ENCODE results near the gene NPAS2.

Gene NPAS2

GRCh38 chr2:100820523-100821254 is 750 bp downstream of the NPAS2 start:
- no peak for DNase-seq (ENCODE audit: low spot score)
- FAIRE-seq: no peak

- DNase-seq (ENCODE audit: low spot score) (no peak), FAIRE-seq (no peak)
Measured at GRCh38 chr2:100821255-100821910, 1.4 kb downstream of the NPAS2 start.

GRCh38 chr2:100821911-100822265 is 1.9 kb downstream of the NPAS2 start:
- DNase-seq (ENCODE audit: low spot score) (no peak), FAIRE-seq (no peak)

GRCh38 chr2:100822587-100823248 is 2.8 kb downstream of the NPAS2 start:
- DNase-seq (ENCODE audit: low spot score) (no peak), FAIRE-seq (no peak)

- no peak for FAIRE-seq
- DNase-seq (ENCODE audit: low spot score): no peak
Measured at GRCh38 chr2:100823665-100824438, 3.9 kb downstream of the NPAS2 start.

- DNase-seq (ENCODE audit: low spot score): no peak
- no peak for FAIRE-seq
Measured at GRCh38 chr2:100824842-100825241, 4.9 kb downstream of the NPAS2 start.

GRCh38 chr2:100826494-100826893 is 6.6 kb downstream of the NPAS2 start:
- DNase-seq (ENCODE audit: low spot score) (no peak), FAIRE-seq (no peak)

GRCh38 chr2:100831158-100831750 is 11.3 kb downstream of the NPAS2 start:
- DNase-seq (ENCODE audit: low spot score): no peak
- FAIRE-seq: no peak

GRCh38 chr2:100831831-100832230 is 11.9 kb downstream of the NPAS2 start:
- FAIRE-seq (no peak), DNase-seq (ENCODE audit: low spot score) (no peak)

- FAIRE-seq (no peak), DNase-seq (ENCODE audit: low spot score) (no peak)
Measured at GRCh38 chr2:100832885-100833284, 12.9 kb downstream of the NPAS2 start.

- DNase-seq (ENCODE audit: low spot score) (no peak), FAIRE-seq (no peak)
Measured at GRCh38 chr2:100833331-100833730, 13.4 kb downstream of the NPAS2 start.

GRCh38 chr2:100834221-100834620 is 14.3 kb downstream of the NPAS2 start:
- no peak for DNase-seq (ENCODE audit: low spot score)
- FAIRE-seq: no peak

- no peak for FAIRE-seq
- DNase-seq (ENCODE audit: low spot score): no peak
Measured at GRCh38 chr2:100835006-100835659, 15.2 kb downstream of the NPAS2 start.

- DNase-seq (ENCODE audit: low spot score): no peak
Measured at GRCh38 chr2:100840519-100840918, 20.6 kb downstream of the NPAS2 start.

GRCh38 chr2:100842241-100842922 is 22.4 kb downstream of the NPAS2 start:
- DNase-seq (ENCODE audit: low spot score): no peak
- no peak for FAIRE-seq

More at GRCh38 chr2:100840519-100840918, 20.6 kb downstream of the NPAS2 start:
- FAIRE-seq: no peak

GRCh38 chr2:100844514-100844913 is 24.6 kb downstream of the NPAS2 start:
- DNase-seq (ENCODE audit: low spot score): no peak
- FAIRE-seq: no peak

GRCh38 chr2:100845141-100845991 is 25.4 kb downstream of the NPAS2 start:
- no peak for FAIRE-seq
- DNase-seq (ENCODE audit: low spot score): no peak

GRCh38 chr2:100846716-100847115 is 26.8 kb downstream of the NPAS2 start:
- no peak for FAIRE-seq
- DNase-seq (ENCODE audit: low spot score): no peak

- DNase-seq (ENCODE audit: low spot score) (no peak), FAIRE-seq (no peak)
Measured at GRCh38 chr2:100852447-100852846, 32.5 kb downstream of the NPAS2 start.
